Ascending aorta (tissue), 2 donors: ENCODE results near the gene INSM1. TPM values are rescaled to one million over a fixed set of nuclear protein-coding genes. Genes with fewer than 3 reads are reported as not detected.

ENCODE experiments used
- DNase-seq, 2 donors: peaks; one replicate each; pipeline ENCODE4 v3.0.0-alpha.2; 2019; ENCODE audit warnings: low spot score in 2 of 2
- H3K27ac ChIP-seq, 2 donors: fragments of 200-600 bp; sonication (generic); one replicate each; pipeline ENCODE4 v1.5.1; 2016 to 2017; ENCODE audit warnings: mild to moderate bottlenecking in 1 of 2
- H3K27me3 ChIP-seq: fragments of 200-600 bp; sonication (generic); one replicate; pipeline ENCODE4 v1.5.1; 2017
- H3K36me3 ChIP-seq, 2 donors: fragments of 200-600 bp; sonication (generic); one replicate each; pipeline ENCODE4 v1.5.1; 2016
- H3K4me1 ChIP-seq, 2 donors: fragments of 200-600 bp; sonication (generic); one replicate each; pipeline ENCODE4 v1.5.1; 2016 to 2017; ENCODE audit warnings: mild to moderate bottlenecking in 1 of 2
- H3K4me3 ChIP-seq, 2 donors: fragments of 200-600 bp; sonication (generic); one replicate each; pipeline ENCODE4 v1.5.1; 2016 to 2017; ENCODE audit warnings: mild to moderate bottlenecking in 1 of 2
- H3K9me3 ChIP-seq, 2 donors: fragments of 200-600 bp; sonication (generic); one replicate each; pipeline ENCODE4 v1.5.1; 2016
- intact Hi-C: fragments of 100-400 bp; cut with DNase I; formaldehyde crosslinking; loops from one replicate; pipeline ENCODE4 v1.15.1; 2023
- total RNA-seq: library from RNA; depleted of rRNA; stranded (reverse); fragments of >200 nt; gene quantifications from one replicate; pipeline ENCODE4 v1.1.0, GENCODE V29; 2016
- TF ChIP-seq, protein P1 (sequence below), 3 experiments: fragments of 200-600 bp in 2 of 3; fragments of 450-650 bp in 1 of 3; sonication (generic) in 2 of 3; IDR thresholded peaks; one replicate each; pipeline ENCODE4 v1.5.1; 2016 to 2019; ENCODE audit warnings: antibody characterized with exemption in 3 of 3, mild to moderate bottlenecking in 1 of 3, moderate library complexity in 1 of 3

INSM1 gene
- total RNA-seq, 1 donor from 2014 or later, result not detected

DNA sequence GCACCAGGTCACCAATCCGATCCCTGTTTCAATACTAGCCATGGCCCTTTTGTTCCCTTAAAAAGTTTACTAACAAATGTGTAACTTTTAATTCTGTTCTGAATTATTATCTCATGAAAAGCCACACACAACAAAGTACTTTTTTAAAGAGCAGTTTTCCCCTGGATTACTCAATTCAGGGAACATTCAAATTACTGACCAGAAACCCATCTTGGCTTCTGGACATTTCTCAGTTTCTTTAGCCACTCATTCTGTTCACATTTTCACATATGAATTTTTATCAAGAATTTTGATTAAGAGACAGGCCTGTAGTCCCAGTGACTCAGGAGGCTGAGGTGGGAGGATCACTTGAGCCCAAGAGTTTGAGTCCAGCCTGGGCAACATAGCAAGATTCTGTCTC lies 47.4 kb downstream of the INSM1 start:
- intact Hi-C loops, result no loop called here
- DNase-seq, result no peak
- Histone ChIP-seq H3K4me1 (no peaks in the 10 kb centered on the region), H3K27me3 (no peaks in the 10 kb centered on the region), H3K36me3 (no peaks in the 10 kb centered on the region), H3K4me3 (no peak overlapping the region), H3K27ac (no peak overlapping the region), H3K9me3 (no peaks in the 10 kb centered on the region)
- TF ChIP-seq, protein P1, sequence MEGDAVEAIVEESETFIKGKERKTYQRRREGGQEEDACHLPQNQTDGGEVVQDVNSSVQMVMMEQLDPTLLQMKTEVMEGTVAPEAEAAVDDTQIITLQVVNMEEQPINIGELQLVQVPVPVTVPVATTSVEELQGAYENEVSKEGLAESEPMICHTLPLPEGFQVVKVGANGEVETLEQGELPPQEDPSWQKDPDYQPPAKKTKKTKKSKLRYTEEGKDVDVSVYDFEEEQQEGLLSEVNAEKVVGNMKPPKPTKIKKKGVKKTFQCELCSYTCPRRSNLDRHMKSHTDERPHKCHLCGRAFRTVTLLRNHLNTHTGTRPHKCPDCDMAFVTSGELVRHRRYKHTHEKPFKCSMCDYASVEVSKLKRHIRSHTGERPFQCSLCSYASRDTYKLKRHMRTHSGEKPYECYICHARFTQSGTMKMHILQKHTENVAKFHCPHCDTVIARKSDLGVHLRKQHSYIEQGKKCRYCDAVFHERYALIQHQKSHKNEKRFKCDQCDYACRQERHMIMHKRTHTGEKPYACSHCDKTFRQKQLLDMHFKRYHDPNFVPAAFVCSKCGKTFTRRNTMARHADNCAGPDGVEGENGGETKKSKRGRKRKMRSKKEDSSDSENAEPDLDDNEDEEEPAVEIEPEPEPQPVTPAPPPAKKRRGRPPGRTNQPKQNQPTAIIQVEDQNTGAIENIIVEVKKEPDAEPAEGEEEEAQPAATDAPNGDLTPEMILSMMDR (IDR thresholded peaks at IDR 0.05), result no peak

DNA sequence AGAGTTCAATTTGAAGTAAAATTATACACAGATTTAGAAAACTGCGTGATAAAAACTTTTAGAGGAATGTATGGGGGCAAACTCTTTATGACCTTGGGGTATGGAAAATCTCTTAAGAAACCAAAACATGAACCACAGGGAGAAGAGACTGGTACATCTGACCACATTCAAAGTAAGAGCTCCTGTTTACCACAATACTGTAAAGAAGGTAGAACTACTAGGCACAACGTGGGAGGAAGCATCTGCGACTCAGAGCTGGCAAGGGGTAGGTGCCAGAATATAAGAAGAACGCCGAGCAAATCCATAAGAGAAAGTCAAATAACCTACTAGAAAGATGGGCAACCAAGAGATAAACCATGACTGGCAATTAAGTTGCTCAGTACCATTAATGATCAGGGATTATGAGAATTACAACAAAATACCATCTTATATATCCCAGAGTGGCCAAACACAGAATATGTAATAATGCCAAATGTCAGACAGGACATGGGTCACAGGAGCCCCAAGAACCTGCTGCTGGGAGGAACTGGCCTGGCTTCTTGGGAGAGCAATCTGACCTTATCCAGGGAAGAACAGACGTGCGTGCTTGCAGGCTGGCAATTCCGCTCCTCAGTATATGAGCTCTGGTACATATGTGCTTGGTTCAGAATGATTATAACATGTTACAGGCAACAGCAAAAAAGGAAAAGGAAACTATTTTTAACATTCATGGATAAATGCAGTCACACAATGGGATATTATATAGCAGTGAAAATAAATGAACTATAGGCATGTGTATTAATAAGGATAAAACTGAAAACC lies 50.2 kb downstream of the INSM1 start:
- H3K9me3 ChIP-seq, result no peaks in the 10 kb centered on the region
- intact Hi-C loops, result no loop called here
- H3K36me3 ChIP-seq, result no peaks in the 10 kb centered on the region
- TF ChIP-seq, protein P1 (IDR thresholded peaks at IDR 0.05), result no peak
- DNase-seq, result no peak
- no peak overlapping the region for H3K4me3 ChIP-seq
- H3K27me3 ChIP-seq, result no peaks in the 10 kb centered on the region
- H3K4me1 ChIP-seq, result no peaks in the 10 kb centered on the region
- no peak overlapping the region for H3K27ac ChIP-seq
